ENCODE measurements around the gene ANKRD6. TPM values are rescaled to one million over a fixed set of nuclear protein-coding genes. Genes with fewer than 3 reads are reported as not detected.
"Not testable (repeated sequence)": the region's sequence is repeated elsewhere in the genome, so short reads cannot be mapped to it uniquely, and the experiment has no call there.

Gene ANKRD6
- total RNA-seq, 1 experiment from 2014 or later = 22.1 TPM

DNA sequence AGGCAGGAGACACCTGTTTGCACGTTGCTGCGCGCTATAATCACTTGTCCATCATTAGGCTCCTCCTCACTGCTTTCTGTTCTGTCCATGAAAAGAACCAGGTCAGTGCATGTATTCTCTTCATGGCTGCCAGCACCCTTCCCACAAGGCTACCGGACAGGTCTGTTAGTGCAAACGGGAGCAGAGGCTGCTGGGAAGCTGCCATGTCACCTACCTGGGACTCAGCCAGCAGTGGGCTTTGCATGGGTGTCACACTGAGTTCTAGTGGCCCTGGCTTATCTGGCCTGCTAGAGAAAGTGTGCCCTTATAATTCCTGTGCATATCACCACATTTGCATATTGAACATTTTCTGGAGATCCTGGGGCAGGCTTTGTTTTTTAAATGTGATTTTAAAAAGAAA is 180.8 kb downstream of the ANKRD6 start:
- peak; percentile 22 for DNase-seq (ENCODE audit: low spot score)
- in situ Hi-C loops (cut with HindIII; ENCODE audit: low sequenced_read_pairs) = no loop called here

DNA sequence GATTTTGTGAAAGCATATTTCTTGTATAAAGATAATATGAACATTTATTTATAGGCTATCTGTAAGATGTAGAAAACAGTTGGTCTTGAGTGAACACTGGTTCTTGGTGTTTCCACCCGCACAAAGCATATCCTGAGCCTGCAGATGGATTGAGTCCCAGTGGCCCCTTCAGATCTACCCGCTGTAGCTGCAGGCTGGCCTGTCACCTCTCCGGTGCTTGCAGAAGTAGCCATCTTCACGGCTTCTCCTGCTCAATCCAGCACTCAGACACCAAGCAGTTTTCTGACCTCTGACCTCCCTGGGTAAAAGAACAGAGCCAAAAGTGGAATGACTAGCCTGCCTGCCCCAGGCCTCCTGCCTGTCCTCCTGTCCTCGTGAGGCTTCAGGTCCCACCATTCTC is 182.9 kb downstream of the ANKRD6 start:
- DNase-seq (ENCODE audit: low spot score) = no peak
- in situ Hi-C loops (cut with HindIII; ENCODE audit: low sequenced_read_pairs) = no loop called here

DNA sequence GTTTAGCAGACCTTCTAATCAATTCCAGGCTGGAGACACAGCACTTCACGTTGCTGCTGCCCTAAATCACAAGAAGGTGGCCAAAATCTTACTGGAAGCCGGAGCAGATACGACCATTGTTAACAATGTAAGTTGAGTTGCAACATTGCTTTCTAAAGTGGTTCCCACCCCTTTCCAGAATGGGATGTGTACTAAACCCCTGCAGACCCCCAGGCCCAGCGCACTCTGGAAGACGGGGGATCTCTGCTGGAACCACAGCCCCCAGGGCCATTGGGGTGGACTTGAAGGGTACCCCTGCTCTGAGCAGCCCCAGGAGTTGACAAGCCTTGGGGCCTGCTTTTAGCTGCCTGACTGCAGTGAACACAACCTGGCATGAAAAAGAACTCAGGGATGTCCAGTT is 183.6 kb downstream of the ANKRD6 start:
- in situ Hi-C loops (cut with HindIII; ENCODE audit: low sequenced_read_pairs) = no loop called here
- no peak for DNase-seq (ENCODE audit: low spot score)

DNA sequence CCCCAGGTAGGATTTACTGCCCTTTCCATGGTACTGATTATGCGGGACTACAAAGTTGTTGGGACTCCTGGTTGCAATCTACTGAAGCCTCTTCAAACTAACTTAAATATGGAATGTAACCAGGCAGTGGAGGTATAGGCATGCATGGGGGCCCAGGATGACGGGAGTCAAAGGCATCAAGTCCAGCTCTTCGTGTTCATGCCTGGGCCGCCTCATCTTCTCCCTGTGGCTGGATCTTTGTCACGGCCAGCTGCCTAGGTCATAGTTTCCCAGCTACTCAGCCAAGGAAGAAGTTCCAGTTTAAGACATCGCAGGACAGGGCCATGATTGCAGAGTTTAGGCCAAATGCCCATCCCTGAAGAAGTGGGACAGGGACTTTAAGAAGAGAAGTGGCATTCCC is 185.1 kb downstream of the ANKRD6 start:
- DNase-seq (ENCODE audit: low spot score) = no peak
- in situ Hi-C loops (cut with HindIII; ENCODE audit: low sequenced_read_pairs) = no loop called here

DNA sequence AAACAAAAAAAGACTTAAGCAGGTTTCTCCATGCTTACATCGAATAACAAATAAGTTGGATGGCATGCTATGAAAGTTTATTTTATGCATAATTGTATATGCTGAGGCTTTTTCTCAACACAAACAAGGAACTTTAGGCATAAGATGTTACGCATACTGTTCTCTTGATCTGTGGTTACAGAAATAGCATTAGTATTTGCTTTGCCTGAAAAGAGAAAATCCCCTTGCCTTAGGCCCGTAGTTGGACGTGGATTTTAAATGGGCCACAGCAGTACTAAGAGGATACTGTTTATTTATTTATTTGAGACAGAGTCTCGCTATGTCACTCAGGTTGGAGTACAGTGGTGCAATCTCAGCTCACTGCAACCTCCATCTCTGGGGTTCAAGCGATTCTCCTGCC is 186.6 kb downstream of the ANKRD6 start:
- no peak for DNase-seq (ENCODE audit: low spot score)
- in situ Hi-C loops (cut with HindIII; ENCODE audit: low sequenced_read_pairs) = no loop called here

DNA sequence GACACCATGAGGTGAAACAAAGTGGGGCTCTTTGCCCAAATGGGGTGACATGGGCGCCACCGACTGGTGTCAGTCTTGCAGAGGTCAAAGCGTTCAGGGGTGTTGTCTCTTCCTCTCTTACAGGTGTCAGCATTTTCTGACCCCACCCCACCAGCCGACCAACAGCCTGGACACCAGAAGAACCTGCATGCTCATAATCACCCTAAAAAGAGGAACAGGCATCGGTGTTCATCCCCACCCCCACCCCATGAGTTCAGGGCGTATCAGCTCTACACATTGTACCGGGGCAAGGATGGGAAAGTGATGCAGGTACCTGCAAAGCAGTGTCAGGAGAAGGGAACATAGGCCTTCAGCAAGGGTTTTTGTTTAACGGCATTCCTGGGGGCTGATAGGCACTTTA is 190.8 kb downstream of the ANKRD6 start:
- in situ Hi-C loops (cut with HindIII; ENCODE audit: low sequenced_read_pairs) = no loop called here
- DNase-seq (ENCODE audit: low spot score) = no peak

DNA sequence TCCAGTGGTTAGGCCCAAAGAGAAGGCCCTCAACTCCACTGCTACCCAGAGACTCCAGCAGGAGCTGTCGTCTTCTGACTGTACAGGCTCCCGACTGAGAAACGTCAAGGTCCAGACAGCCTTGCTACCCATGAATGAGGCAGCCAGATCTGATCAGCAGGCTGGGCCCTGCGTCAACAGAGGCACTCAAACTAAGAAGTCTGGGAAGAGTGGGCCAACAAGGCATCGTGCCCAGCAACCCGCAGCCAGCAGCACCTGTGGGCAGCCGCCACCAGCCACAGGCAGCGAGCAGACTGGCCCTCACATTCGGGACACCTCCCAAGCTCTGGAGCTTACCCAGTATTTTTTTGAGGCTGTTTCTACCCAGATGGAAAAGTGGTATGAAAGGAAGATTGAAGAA is 197.5 kb downstream of the ANKRD6 start:
- DNase-seq (ENCODE audit: low spot score) = peak; percentile 84
- in situ Hi-C loops (cut with HindIII; ENCODE audit: low sequenced_read_pairs) = loop anchor here (10.0 kb wide), 1 partner anchor 196 kb away; the partner anchor contains the start of gene ANKRD6

DNA sequence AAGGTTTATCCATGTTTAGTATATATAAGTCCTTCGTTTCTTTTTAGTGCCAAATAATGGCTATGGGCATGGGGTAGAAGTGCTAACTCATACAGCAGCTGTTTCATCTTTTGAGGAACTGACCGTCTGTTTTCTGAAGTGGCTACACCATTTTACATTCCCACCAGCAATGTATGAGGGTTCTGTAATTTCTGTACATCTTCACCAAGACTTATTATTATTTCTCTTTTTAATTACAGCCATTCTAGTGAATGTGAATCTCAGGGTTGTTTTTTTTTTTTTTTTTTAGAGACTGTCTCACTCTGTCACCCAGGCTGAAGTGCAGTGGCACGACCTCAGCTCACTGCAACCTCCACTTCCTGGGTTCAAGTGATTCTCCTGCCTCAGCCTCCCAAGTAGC is 203.5 kb downstream of the ANKRD6 start:
- in situ Hi-C loops (cut with HindIII; ENCODE audit: low sequenced_read_pairs) = loop anchor here (10.0 kb wide), 1 partner anchor 202 kb away; the partner anchor contains the start of gene ANKRD6
- not testable (repeated sequence) for DNase-seq (ENCODE audit: low spot score)

DNA sequence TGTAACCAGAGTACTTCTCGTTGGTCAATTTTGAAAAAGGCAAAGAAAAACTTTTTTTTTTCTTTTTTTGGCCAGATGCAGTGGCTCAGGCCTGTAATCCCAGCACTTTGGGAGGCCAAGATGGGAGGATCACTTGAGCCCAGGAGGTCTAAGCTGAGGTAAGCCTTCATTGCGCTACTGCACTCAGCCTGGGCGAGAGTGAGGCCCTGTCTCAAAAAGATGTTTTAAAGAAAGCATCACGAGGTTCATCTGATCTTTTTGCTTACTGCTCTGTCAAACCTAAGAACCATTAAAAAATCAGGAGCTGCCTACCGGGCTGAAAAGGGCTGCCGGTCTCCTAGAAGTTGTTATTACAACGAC is 205.0 kb downstream of the ANKRD6 start:
- DNase-seq (ENCODE audit: low spot score) = no peak
- in situ Hi-C loops (cut with HindIII; ENCODE audit: low sequenced_read_pairs) = loop anchor here (10.0 kb wide), 1 partner anchor 203 kb away; the partner anchor contains the start of gene ANKRD6

DNA sequence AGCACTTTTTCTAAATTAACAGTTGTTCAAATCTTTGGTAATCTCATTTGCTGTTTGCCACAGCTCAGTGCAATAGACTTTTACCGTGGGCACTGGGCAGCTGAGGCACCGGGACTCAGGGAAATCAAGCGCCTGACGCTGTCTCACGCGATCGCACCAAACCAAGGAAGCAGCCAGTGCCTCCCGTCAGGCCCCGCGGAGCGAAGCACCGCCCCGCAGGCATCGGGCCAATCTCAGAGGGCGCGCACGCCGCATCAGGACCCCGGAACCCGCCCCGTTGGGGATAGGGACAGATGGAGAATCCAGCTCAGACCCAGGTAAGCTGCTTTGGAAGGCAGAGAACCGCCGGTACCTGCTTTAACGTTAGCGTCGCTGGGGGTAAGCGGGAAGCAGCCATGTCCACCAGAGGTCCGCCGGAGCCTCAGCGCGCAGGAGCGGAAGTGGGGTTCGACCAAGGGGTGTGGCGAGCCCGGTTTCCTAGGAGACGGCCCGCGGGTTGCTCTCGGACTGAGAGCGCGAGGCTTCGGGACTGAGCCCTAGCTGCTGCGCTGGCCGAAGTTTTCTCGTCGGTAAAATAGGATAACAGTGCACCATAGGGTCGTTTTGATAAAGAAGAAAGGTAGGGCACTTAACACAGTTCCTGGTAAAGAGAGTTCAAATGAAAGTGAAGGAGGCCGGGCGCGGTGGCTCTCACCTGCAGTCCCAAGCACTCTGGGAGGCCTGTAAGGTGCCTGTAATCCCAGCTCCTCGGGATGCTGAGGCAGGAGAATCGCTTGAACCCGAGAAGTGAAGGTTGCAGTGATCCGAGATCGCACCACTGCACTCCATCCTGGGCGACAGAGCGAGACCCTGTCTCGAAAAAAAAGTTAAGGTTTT is 205.6 kb downstream of the ANKRD6 start, which contains the start of gene LYRM2:
TSS of gene LYRM2 (minus strand) at position 428 of the 876 bp plus-strand sequence. CDS start at position 397, 31 bp downstream.
- peak; percentile 94 for DNase-seq (ENCODE audit: low spot score)
- in situ Hi-C loops (cut with HindIII; ENCODE audit: low sequenced_read_pairs) = loop anchor here (10.0 kb wide), 1 partner anchor 204 kb away; the partner anchor contains the start of gene ANKRD6

DNA sequence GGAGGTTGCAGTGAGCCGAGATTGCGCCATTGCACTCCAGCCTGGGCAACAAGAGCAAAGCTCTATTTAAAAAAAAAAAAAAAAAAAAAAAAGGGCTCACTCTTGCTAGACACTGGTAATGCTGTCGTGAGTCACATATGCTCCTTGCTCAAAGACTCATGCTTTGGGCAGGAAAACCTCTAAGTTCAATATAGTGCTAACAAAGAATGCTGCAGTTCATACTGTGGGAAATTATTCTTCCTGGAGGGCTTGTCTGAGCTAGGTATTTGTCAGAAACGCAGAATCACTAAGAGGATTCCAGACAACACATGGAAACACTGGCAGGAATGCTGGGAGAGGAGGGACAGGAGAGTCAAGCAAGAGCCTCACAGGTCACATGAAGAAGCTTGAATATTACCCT is 207.9 kb downstream of the ANKRD6 start:
- in situ Hi-C loops (cut with HindIII; ENCODE audit: low sequenced_read_pairs) = no loop called here
- DNase-seq (ENCODE audit: low spot score) = no peak

DNA sequence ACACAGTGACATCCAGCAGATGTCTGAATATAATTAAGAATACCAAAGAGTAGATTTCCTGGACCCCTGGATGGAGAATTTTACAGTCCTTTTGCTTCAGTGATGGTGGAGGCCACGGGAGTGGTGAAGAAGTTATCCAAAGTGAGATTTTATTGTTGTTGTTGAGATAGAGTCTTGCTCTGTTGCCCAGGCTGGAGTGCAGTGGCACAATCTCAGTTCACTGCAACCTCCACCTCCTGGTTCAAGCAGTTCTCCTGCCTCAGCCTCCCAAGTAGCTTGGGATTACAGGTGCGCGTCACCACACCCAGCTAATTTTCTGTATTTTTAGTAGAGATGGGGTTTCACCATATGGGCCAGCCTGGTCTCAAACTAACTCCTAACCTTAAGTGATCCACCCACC is 208.6 kb downstream of the ANKRD6 start:
- in situ Hi-C loops (cut with HindIII; ENCODE audit: low sequenced_read_pairs); DNase-seq (ENCODE audit: low spot score): not testable (repeated sequence)

DNA sequence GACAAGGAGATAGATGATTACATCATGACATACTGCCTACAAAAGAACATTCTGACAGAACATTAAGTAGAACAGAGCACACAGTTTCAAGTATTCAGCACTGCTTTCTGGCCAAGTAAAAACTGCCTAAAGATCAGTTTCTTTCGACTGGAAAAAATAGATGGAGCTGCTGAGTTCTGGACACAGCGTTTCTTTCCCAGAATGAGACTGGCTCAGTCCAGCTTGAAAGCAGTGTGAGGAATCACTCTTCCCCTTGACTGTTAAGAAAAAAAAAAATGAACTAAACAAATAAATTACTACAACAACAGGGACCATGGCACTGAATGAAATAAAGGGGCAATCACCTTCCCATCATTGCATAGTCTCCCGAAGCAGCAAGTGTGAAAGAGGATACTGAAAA is 210.0 kb downstream of the ANKRD6 start:
- no peak for DNase-seq (ENCODE audit: low spot score)
- in situ Hi-C loops (cut with HindIII; ENCODE audit: low sequenced_read_pairs) = no loop called here

DNA sequence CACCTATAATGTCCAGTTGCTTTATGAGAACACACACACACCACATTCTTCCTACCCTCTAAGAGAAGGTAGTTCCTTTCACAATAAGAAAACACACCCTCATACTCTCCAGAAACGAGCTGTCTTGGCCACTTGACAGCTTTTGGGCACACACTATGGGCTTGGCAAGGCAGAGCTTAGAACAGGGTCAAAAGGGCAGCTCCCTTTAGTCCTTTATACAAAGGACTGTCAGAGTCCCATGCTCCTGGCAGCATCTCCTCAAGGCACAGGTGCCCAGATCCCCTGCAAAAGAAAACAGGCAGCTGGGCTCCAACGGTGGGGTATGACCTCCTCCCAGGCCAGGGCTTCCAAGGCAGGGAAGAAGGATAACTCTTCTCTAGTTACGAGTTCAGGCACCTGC is 210.5 kb downstream of the ANKRD6 start:
- in situ Hi-C loops (cut with HindIII; ENCODE audit: low sequenced_read_pairs) = no loop called here
- no peak for DNase-seq (ENCODE audit: low spot score)

DNA sequence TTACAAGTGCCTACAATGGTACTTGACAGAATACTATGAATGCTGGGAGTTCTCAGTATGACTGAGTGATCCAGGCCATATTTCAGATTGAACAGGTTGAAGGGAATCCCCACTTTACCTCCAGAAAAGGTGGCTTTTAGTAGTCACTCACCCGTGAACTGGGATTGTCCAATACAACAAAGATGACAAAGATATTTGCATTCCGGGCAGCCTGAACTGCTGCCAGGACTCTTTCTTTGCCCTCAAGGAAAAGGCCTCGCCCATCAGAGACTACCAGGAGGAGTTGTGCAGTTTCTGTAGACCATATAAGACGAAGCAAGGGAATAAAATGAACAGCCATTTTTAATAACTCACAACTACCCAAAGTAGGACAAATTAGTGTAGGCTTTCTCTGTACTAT is 211.9 kb downstream of the ANKRD6 start:
- in situ Hi-C loops (cut with HindIII; ENCODE audit: low sequenced_read_pairs) = no loop called here
- no peak for DNase-seq (ENCODE audit: low spot score)

DNA sequence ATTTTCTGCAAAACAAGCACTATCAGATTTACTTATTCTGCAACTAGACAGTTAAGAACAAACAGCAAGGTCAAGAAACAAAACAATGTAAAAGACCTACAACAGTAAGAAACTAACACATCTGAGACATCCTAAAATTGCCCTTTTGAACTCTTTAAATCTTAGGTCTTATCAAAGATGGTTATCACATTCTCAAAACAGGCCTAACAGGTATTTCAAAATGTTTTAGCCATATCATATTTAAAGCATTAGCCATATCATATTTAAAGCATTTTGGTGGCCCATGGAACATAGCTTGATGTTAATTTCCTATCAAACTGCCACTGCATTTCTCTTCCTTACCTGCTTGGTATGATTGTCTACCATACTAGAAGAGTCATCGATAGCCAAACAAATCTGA is 216.7 kb downstream of the ANKRD6 start:
- in situ Hi-C loops (cut with HindIII; ENCODE audit: low sequenced_read_pairs) = no loop called here
- no peak for DNase-seq (ENCODE audit: low spot score)

DNA sequence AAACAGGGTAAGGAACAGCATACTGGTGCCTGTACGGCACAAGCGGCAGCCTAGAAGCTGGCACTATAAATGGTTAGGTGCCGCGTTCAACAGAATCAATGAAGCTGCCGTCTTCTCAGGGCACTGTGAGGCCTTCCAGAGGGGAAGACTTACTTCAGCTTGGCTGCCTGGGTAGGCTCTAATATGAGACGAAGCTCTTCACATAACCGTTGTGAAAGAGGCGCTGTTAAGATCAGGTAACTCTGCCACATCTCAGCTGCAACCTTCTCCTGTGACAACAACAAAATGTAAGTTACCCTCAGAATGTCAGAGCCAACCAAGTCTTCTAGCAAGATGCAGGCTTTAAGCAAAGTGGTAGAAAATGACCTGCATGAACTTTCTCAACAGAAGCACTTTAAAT is 217.6 kb downstream of the ANKRD6 start:
- in situ Hi-C loops (cut with HindIII; ENCODE audit: low sequenced_read_pairs) = no loop called here
- no peak for DNase-seq (ENCODE audit: low spot score)

DNA sequence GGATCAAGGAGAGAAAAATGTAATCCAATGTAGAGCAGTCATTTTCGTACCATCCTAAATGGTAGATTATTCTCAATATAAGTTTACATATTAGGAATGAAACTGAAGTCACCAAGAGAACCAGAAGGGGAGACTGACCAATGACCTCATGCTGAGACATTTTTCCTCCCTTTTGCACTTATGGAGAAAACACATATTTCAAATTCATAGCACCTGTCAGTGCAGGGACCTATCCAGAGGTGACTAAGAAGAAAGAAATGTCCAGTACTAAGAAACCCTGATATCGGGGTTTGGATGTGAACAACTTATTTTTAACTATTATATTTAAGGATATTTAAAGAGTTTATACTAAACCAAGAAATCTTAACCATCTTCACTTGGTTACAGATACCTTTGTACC is 222.2 kb downstream of the ANKRD6 start:
- DNase-seq (ENCODE audit: low spot score) = no peak
- in situ Hi-C loops (cut with HindIII; ENCODE audit: low sequenced_read_pairs) = no loop called here

DNA sequence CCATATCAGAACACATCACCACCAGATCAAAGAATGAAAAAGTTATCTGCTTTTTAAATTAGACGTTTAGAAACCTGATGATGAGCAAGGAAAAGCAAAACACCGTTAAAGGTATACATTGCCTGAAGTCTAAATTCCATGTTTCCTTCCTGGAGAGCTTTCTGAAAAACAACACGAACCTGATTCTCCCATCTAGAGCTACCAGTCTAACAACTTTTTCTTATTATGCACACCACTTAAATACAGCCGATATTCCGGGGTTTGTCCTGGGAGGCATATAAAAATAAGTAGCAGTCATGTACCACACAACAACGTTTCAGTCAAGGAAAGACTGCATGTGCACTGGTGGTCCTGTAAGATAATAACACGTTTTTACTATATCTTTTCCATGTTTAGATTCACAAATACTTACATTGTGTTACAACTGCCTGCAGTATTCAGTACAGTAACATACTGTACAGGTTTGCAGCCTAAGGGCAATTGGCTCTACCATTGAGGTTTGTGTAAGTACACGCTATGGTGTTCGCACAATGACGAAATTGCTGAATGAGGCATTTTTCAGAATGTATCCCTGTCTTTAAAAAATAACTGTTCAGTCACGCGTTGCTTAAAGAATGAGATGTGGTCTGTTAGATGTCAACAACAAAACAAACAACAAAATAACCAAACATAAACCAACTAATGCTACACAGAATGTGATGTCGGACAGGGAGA is 224.7 kb downstream of the ANKRD6 start:
- no peak for DNase-seq (ENCODE audit: low spot score)
- in situ Hi-C loops (cut with HindIII; ENCODE audit: low sequenced_read_pairs) = no loop called here

DNA sequence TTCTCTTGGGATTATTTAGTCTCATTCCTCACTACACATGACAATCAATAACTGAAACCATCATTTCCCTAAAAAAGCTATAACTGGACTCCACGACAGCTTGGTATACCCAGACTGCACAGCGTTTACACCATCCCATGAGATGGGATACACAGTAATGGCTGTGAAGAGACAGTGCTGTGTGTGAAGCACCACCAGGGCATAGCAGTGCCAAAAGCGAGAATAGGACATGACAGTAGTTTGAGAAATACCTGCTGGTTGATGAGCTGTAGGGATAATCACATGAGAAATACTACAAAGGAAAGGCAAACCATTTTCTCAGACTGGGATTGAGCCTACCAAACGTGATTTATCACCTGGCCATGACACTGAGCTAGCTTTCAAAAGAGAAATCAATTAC is 228.0 kb downstream of the ANKRD6 start:
- in situ Hi-C loops (cut with HindIII; ENCODE audit: low sequenced_read_pairs) = no loop called here
- DNase-seq (ENCODE audit: low spot score) = no peak
